DND-41 (cell line): ENCODE data around the gene XAGE3.

ENCODE experiments used
- CTCF ChIP-seq: IDR thresholded peaks from 2 replicates; pipeline ENCODE4 v1.5.1; 2012; ENCODE audit warnings: borderline replicate concordance, low read length, moderate library complexity, mild to moderate bottlenecking; ENCODE audit not compliant: poor library complexity, severe bottlenecking; ENCODE audit errors: extremely low read depth
- EZH2 ChIP-seq: IDR thresholded peaks from 3 replicates; pipeline ENCODE4 v1.6.1; 2012; ENCODE audit warnings: borderline replicate concordance, low read depth, mild to moderate bottlenecking, moderate library complexity, low read length, inconsistent platforms; ENCODE audit not compliant: severe bottlenecking

GRCh38 chrX:52874661-52875060, 6.8 kb upstream of the XAGE3 start:
- TF ChIP-seq EZH2 (no peak), CTCF (no peak)
